WTC11 (cell line): ENCODE results near the gene LRRC72. TPM values are rescaled to one million over a fixed set of nuclear protein-coding genes. Genes with fewer than 3 reads are reported as not detected.

Experiments used
- ATAC-seq: fragments of 200-7000 bp; cut with Tn5 transposase; 2 replicates; pipeline ENCODE4 v1.10.0; 2021; ENCODE audit warnings: mild to moderate bottlenecking, moderate library complexity
- CTCF ChIA-PET: fragments of 300-600 bp; sonication (Branson Sonifier 250); formaldehyde crosslinking; loops from one replicate; lab custom pipeline; 2021; ENCODE audit warnings: antibody characterized with exemption; lab: Charles Lee
- POLR2A ChIA-PET: fragments of 350-600 bp; sonication (Branson Sonifier 250); formaldehyde crosslinking; loops from one replicate; lab custom pipeline; 2021; ENCODE audit warnings: antibody characterized with exemption; lab: Charles Lee
- DNase-seq: peaks from one replicate; pipeline ENCODE4 v3.0.0; 2021; ENCODE audit warnings: low spot score
- H3K27ac Mint-ChIP-seq: 2 replicates; pipeline ENCODE4 v1.8.0; 2021; ENCODE audit warnings: mixed read lengths
- H3K27me3 Mint-ChIP-seq: 2 replicates; pipeline ENCODE4 v1.8.0; 2021; ENCODE audit warnings: low read depth, mild to moderate bottlenecking, moderate library complexity, mixed read lengths
- H3K36me3 Mint-ChIP-seq: 2 replicates; pipeline ENCODE4 v1.8.0; 2021; ENCODE audit warnings: mixed read lengths
- H3K4me1 Mint-ChIP-seq: 2 replicates; pipeline ENCODE4 v1.8.0; 2022; ENCODE audit warnings: mixed read lengths
- H3K4me3 Mint-ChIP-seq: 2 replicates; pipeline ENCODE4 v1.8.0; 2021; ENCODE audit warnings: mild to moderate bottlenecking, moderate library complexity, mixed read lengths
- H3K9me3 Mint-ChIP-seq: 2 replicates; pipeline ENCODE4 v1.8.0; 2021; ENCODE audit warnings: mixed read lengths
- ATF3 ChIP-seq: sonication (generic); formaldehyde crosslinking; conservative IDR thresholded peaks from 2 replicates; pipeline ENCODE4 v1.8.1; 2022; ENCODE audit warnings: mild to moderate bottlenecking, missing genetic modification reagents
- CREB1 ChIP-seq: sonication (generic); formaldehyde crosslinking; IDR thresholded peaks from 2 replicates; pipeline ENCODE4 v1.8.0; 2023; ENCODE audit warnings: mild to moderate bottlenecking, missing genetic modification reagents
- EMX1 ChIP-seq: fragments of 250-450 bp; sonication (Bioruptor Pico); IDR thresholded peaks from 2 replicates; pipeline ENCODE4 v1.8.0; 2021; ENCODE audit warnings: mild to moderate bottlenecking
- FOXP1 ChIP-seq: sonication (generic); formaldehyde crosslinking; IDR thresholded peaks from 2 replicates; pipeline ENCODE4 v1.8.0; 2022; ENCODE audit warnings: missing genetic modification reagents, mild to moderate bottlenecking, moderate library complexity, borderline replicate concordance
- IRF1 ChIP-seq: sonication (generic); formaldehyde crosslinking; IDR thresholded peaks from 2 replicates; pipeline ENCODE4 v1.8.0; 2023; ENCODE audit warnings: missing genetic modification reagents
- MYBL2 ChIP-seq: sonication (generic); formaldehyde crosslinking; IDR thresholded peaks from 2 replicates; pipeline ENCODE4 v1.8.1; 2023; ENCODE audit warnings: mild to moderate bottlenecking, moderate library complexity, missing genetic modification reagents
- NR3C1 ChIP-seq: sonication (generic); formaldehyde crosslinking; conservative IDR thresholded peaks from 2 replicates; pipeline ENCODE4 v1.8.1; 2023; ENCODE audit warnings: low read depth, mild to moderate bottlenecking, missing genetic modification reagents
- RELA ChIP-seq: sonication (generic); formaldehyde crosslinking; IDR thresholded peaks from 2 replicates; pipeline ENCODE4 v1.8.1; 2022; ENCODE audit warnings: missing genetic modification reagents, mild to moderate bottlenecking, borderline replicate concordance
- SOX15 ChIP-seq: fragments of 250-450 bp; sonication (Bioruptor Pico); IDR thresholded peaks from 2 replicates; pipeline ENCODE4 v1.9.0; 2021; ENCODE audit warnings: mild to moderate bottlenecking
- ZNF138 ChIP-seq: sonication (generic); formaldehyde crosslinking; conservative IDR thresholded peaks from 2 replicates; pipeline ENCODE4 v1.8.1; 2022; ENCODE audit warnings: mild to moderate bottlenecking, moderate library complexity, missing genetic modification reagents
- ZNF219 ChIP-seq: sonication (generic); formaldehyde crosslinking; IDR thresholded peaks from 2 replicates; pipeline ENCODE4 v1.8.0; 2023; ENCODE audit warnings: missing genetic modification reagents, mild to moderate bottlenecking, borderline replicate concordance
- ZNF317 ChIP-seq: sonication (generic); formaldehyde crosslinking; IDR thresholded peaks from 2 replicates; pipeline ENCODE4 v1.8.1; 2023; ENCODE audit warnings: low read depth, mild to moderate bottlenecking, moderate library complexity, missing genetic modification reagents, borderline replicate concordance
- total RNA-seq: library from RNA; stranded (reverse); gene quantifications from 3 replicates; pipeline ENCODE4 v1.2.3, GENCODE V29; 2021
- TF ChIP-seq, protein P1 (sequence below): sonication (generic); formaldehyde crosslinking; IDR thresholded peaks from 2 replicates; pipeline ENCODE4 v1.8.1; 2022; ENCODE audit warnings: low read depth, mild to moderate bottlenecking, moderate library complexity, missing genetic modification reagents, borderline replicate concordance
- TF ChIP-seq, protein P2 (sequence below): fragments of 250-450 bp; sonication (Bioruptor Pico); IDR thresholded peaks from 2 replicates; pipeline ENCODE4 v1.9.0; 2021; ENCODE audit warnings: mild to moderate bottlenecking, borderline replicate concordance
- TF ChIP-seq, protein P3 (sequence below): sonication (generic); formaldehyde crosslinking; IDR thresholded peaks from 2 replicates; pipeline ENCODE4 v1.8.0; 2023; ENCODE audit warnings: missing genetic modification reagents, mild to moderate bottlenecking, borderline replicate concordance
- TF ChIP-seq, protein P4 (sequence below): sonication (generic); formaldehyde crosslinking; IDR thresholded peaks from 2 replicates; pipeline ENCODE4 v1.8.0; 2022; ENCODE audit warnings: mild to moderate bottlenecking, missing genetic modification reagents
- TF ChIP-seq, protein P5 (sequence below): fragments of 250-450 bp; sonication (Bioruptor Pico); IDR thresholded peaks from 2 replicates; pipeline ENCODE4 v1.9.0; 2021; ENCODE audit warnings: mild to moderate bottlenecking

The LRRC72 gene
- total RNA-seq, 1 experiment from 2014 or later: not detected

GRCh38 chr7:16562456-16563220 lies 36.0 kb downstream of the LRRC72 start:
- no peaks in the 10 kb centered on the region for H3K36me3 Mint-ChIP-seq
- no peaks in the 10 kb centered on the region for H3K27me3 Mint-ChIP-seq
- DNase-seq: no peak
- POLR2A ChIA-PET: interaction anchor here (0.8 kb wide), 1 partner anchor 131 kb away, joined by 3 read pairs; no protein-coding TSS in a partner anchor
- no peak overlapping the region for H3K27ac Mint-ChIP-seq
- no peak; the same call in 1 of the 2 replicates for ATAC-seq
- peaks cover 9% of the 10 kb centered on the region for H3K4me1 Mint-ChIP-seq
- CTCF ChIA-PET: interaction anchor here (1.2 kb wide), 1 partner anchor 15 kb away, joined by 4 read pairs; no protein-coding TSS in a partner anchor
- TF ChIP-seq ZNF219 (no peak), SOX15 (CRISPR knock-in tag) (no peak), RELA (CRISPR knock-in tag) (no peak), ZNF138 (no peak), CREB1 (CRISPR knock-in tag) (no peak)
- no peaks in the 10 kb centered on the region for H3K9me3 Mint-ChIP-seq
- H3K4me3 Mint-ChIP-seq: no peak overlapping the region

- Mint-ChIP-seq H3K27ac (no peak overlapping the region), H3K27me3 (no peaks in the 10 kb centered on the region), H3K4me3 (no peak overlapping the region), H3K4me1 (peaks cover 9% of the 10 kb centered on the region), H3K36me3 (no peaks in the 10 kb centered on the region), H3K9me3 (no peaks in the 10 kb centered on the region)
- POLR2A ChIA-PET: interaction anchor here (0.8 kb wide), 1 partner anchor 132 kb away, joined by 3 read pairs; no protein-coding TSS in a partner anchor
- CTCF ChIA-PET: no interaction called here
- ATAC-seq (no peak), DNase-seq (no peak)
- TF ChIP-seq, protein P1, sequence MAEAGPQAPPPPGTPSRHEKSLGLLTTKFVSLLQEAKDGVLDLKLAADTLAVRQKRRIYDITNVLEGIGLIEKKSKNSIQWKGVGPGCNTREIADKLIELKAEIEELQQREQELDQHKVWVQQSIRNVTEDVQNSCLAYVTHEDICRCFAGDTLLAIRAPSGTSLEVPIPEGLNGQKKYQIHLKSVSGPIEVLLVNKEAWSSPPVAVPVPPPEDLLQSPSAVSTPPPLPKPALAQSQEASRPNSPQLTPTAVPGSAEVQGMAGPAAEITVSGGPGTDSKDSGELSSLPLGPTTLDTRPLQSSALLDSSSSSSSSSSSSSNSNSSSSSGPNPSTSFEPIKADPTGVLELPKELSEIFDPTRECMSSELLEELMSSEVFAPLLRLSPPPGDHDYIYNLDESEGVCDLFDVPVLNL (CRISPR knock-in tag): no peak
- TF ChIP-seq, protein P2, sequence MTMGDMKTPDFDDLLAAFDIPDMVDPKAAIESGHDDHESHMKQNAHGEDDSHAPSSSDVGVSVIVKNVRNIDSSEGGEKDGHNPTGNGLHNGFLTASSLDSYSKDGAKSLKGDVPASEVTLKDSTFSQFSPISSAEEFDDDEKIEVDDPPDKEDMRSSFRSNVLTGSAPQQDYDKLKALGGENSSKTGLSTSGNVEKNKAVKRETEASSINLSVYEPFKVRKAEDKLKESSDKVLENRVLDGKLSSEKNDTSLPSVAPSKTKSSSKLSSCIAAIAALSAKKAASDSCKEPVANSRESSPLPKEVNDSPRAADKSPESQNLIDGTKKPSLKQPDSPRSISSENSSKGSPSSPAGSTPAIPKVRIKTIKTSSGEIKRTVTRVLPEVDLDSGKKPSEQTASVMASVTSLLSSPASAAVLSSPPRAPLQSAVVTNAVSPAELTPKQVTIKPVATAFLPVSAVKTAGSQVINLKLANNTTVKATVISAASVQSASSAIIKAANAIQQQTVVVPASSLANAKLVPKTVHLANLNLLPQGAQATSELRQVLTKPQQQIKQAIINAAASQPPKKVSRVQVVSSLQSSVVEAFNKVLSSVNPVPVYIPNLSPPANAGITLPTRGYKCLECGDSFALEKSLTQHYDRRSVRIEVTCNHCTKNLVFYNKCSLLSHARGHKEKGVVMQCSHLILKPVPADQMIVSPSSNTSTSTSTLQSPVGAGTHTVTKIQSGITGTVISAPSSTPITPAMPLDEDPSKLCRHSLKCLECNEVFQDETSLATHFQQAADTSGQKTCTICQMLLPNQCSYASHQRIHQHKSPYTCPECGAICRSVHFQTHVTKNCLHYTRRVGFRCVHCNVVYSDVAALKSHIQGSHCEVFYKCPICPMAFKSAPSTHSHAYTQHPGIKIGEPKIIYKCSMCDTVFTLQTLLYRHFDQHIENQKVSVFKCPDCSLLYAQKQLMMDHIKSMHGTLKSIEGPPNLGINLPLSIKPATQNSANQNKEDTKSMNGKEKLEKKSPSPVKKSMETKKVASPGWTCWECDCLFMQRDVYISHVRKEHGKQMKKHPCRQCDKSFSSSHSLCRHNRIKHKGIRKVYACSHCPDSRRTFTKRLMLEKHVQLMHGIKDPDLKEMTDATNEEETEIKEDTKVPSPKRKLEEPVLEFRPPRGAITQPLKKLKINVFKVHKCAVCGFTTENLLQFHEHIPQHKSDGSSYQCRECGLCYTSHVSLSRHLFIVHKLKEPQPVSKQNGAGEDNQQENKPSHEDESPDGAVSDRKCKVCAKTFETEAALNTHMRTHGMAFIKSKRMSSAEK (CRISPR knock-in tag): no peak
- TF ChIP-seq, protein P3, sequence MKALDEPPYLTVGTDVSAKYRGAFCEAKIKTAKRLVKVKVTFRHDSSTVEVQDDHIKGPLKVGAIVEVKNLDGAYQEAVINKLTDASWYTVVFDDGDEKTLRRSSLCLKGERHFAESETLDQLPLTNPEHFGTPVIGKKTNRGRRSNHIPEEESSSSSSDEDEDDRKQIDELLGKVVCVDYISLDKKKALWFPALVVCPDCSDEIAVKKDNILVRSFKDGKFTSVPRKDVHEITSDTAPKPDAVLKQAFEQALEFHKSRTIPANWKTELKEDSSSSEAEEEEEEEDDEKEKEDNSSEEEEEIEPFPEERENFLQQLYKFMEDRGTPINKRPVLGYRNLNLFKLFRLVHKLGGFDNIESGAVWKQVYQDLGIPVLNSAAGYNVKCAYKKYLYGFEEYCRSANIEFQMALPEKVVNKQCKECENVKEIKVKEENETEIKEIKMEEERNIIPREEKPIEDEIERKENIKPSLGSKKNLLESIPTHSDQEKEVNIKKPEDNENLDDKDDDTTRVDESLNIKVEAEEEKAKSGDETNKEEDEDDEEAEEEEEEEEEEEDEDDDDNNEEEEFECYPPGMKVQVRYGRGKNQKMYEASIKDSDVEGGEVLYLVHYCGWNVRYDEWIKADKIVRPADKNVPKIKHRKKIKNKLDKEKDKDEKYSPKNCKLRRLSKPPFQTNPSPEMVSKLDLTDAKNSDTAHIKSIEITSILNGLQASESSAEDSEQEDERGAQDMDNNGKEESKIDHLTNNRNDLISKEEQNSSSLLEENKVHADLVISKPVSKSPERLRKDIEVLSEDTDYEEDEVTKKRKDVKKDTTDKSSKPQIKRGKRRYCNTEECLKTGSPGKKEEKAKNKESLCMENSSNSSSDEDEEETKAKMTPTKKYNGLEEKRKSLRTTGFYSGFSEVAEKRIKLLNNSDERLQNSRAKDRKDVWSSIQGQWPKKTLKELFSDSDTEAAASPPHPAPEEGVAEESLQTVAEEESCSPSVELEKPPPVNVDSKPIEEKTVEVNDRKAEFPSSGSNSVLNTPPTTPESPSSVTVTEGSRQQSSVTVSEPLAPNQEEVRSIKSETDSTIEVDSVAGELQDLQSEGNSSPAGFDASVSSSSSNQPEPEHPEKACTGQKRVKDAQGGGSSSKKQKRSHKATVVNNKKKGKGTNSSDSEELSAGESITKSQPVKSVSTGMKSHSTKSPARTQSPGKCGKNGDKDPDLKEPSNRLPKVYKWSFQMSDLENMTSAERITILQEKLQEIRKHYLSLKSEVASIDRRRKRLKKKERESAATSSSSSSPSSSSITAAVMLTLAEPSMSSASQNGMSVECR (CRISPR knock-in tag): no peak
- no peak for TF ChIP-seq NR3C1 (CRISPR knock-in tag)
- TF ChIP-seq, protein P4, sequence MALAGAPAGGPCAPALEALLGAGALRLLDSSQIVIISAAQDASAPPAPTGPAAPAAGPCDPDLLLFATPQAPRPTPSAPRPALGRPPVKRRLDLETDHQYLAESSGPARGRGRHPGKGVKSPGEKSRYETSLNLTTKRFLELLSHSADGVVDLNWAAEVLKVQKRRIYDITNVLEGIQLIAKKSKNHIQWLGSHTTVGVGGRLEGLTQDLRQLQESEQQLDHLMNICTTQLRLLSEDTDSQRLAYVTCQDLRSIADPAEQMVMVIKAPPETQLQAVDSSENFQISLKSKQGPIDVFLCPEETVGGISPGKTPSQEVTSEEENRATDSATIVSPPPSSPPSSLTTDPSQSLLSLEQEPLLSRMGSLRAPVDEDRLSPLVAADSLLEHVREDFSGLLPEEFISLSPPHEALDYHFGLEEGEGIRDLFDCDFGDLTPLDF (CRISPR knock-in tag): no peak
- no peak for TF ChIP-seq FOXP1 (CRISPR knock-in tag)
- TF ChIP-seq, protein P5, sequence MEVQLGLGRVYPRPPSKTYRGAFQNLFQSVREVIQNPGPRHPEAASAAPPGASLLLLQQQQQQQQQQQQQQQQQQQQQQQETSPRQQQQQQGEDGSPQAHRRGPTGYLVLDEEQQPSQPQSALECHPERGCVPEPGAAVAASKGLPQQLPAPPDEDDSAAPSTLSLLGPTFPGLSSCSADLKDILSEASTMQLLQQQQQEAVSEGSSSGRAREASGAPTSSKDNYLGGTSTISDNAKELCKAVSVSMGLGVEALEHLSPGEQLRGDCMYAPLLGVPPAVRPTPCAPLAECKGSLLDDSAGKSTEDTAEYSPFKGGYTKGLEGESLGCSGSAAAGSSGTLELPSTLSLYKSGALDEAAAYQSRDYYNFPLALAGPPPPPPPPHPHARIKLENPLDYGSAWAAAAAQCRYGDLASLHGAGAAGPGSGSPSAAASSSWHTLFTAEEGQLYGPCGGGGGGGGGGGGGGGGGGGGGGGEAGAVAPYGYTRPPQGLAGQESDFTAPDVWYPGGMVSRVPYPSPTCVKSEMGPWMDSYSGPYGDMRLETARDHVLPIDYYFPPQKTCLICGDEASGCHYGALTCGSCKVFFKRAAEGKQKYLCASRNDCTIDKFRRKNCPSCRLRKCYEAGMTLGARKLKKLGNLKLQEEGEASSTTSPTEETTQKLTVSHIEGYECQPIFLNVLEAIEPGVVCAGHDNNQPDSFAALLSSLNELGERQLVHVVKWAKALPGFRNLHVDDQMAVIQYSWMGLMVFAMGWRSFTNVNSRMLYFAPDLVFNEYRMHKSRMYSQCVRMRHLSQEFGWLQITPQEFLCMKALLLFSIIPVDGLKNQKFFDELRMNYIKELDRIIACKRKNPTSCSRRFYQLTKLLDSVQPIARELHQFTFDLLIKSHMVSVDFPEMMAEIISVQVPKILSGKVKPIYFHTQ: no peak
- no peak for TF ChIP-seq IRF1 (CRISPR knock-in tag)
- no peak for TF ChIP-seq EMX1 (CRISPR knock-in tag)
- TF ChIP-seq ATF3 (CRISPR knock-in tag): no peak
- TF ChIP-seq ZNF317: no peak
- TF ChIP-seq MYBL2 (CRISPR knock-in tag): no peak
Measured at GRCh38 chr7:16563281-16564022, 36.8 kb downstream of the LRRC72 start.
